Epithelial cell of proximal tubule (primary cell): ENCODE data around the gene NRXN3. TPM values are rescaled to one million over a fixed set of nuclear protein-coding genes. Genes with fewer than 3 reads are reported as not detected.

Experiments used
- DNase-seq: peaks from one replicate; pipeline ENCODE4 v3.0.0-alpha.2; 2011; ENCODE audit warnings: low read depth
- H3K4me3 ChIP-seq: 2 replicates; pipeline ENCODE4 v1.5.1; 2011; ENCODE audit warnings: low read depth, mild to moderate bottlenecking, low read length
- CTCF ChIP-seq: conservative IDR thresholded peaks from 2 replicates; pipeline ENCODE4 v1.5.1; 2012; ENCODE audit warnings: low read depth, mild to moderate bottlenecking, low read length
- total RNA-seq: library from RNA; depleted of rRNA; stranded (reverse); fragments of >200 nt; gene quantifications from 2 replicates; pipeline ENCODE4 v1.2.3, GENCODE V29; 2015

Gene NRXN3
- total RNA-seq, 1 donor from 2014 or later: 1.2 TPM

- DNase-seq: no peak
- no peak overlapping the region for H3K4me3 ChIP-seq
- no peak for TF ChIP-seq CTCF
Measured at GRCh38 chr14:78202163-78202562, 32.0 kb downstream of the NRXN3 start.

GRCh38 chr14:78202976-78203375 lies 32.8 kb downstream of the NRXN3 start:
- DNase-seq: no peak
- no peak for TF ChIP-seq CTCF

GRCh38 chr14:78207414-78207813 lies 37.2 kb downstream of the NRXN3 start:
- no peak for TF ChIP-seq CTCF
- H3K4me3 ChIP-seq: no peak overlapping the region

More at GRCh38 chr14:78202976-78203375, 32.8 kb downstream of the NRXN3 start:
- no peak overlapping the region for H3K4me3 ChIP-seq

GRCh38 chr14:78220273-78220672 lies 50.1 kb downstream of the NRXN3 start:
- DNase-seq: no peak
- no peak for TF ChIP-seq CTCF
- H3K4me3 ChIP-seq: no peak overlapping the region

More at GRCh38 chr14:78207414-78207813, 37.2 kb downstream of the NRXN3 start:
- DNase-seq: no peak

GRCh38 chr14:78222746-78223145 lies 52.6 kb downstream of the NRXN3 start:
- DNase-seq: no peak
- no peak for TF ChIP-seq CTCF
- no peak overlapping the region for H3K4me3 ChIP-seq

GRCh38 chr14:78227248-78228077 lies 57.3 kb downstream of the NRXN3 start:
- no peak overlapping the region for H3K4me3 ChIP-seq
- TF ChIP-seq CTCF: peak; percentile 20
- peak; percentile 3 for DNase-seq

- no peak overlapping the region for H3K4me3 ChIP-seq
- no peak for TF ChIP-seq CTCF
- no peak for DNase-seq
Measured at GRCh38 chr14:78228702-78229327, 58.6 kb downstream of the NRXN3 start.
